GM18951 (cell line): Measurements from ENCODE around the gene ZP3.

Experiments used
- POLR2A ChIP-seq: IDR thresholded peaks from 4 replicates; pipeline ENCODE4 v1.6.1; 2011; ENCODE audit warnings: mild to moderate bottlenecking; ENCODE audit not compliant: insufficient read length, insufficient read depth; ENCODE audit errors: extremely low read depth
- in situ Hi-C: fragments of 300-500 bp; cut with MboI; formaldehyde crosslinking; loops from one replicate; pipeline ENCODE4 v1.12.0; 2022; ENCODE audit warnings: low sequenced_read_pairs, mixed read lengths, inconsistent platforms; ENCODE audit not compliant: unreplicated experiment

Gene ZP3

GRCh38 chr7:76395965-76396726, 28.6 kb upstream of the ZP3 start:
- no peak for TF ChIP-seq POLR2A
- in situ Hi-C loops: no loop called here

- in situ Hi-C loops: no loop called here
- no peak for TF ChIP-seq POLR2A
Measured at GRCh38 chr7:76396864-76397263, 27.9 kb upstream of the ZP3 start.

DNA sequence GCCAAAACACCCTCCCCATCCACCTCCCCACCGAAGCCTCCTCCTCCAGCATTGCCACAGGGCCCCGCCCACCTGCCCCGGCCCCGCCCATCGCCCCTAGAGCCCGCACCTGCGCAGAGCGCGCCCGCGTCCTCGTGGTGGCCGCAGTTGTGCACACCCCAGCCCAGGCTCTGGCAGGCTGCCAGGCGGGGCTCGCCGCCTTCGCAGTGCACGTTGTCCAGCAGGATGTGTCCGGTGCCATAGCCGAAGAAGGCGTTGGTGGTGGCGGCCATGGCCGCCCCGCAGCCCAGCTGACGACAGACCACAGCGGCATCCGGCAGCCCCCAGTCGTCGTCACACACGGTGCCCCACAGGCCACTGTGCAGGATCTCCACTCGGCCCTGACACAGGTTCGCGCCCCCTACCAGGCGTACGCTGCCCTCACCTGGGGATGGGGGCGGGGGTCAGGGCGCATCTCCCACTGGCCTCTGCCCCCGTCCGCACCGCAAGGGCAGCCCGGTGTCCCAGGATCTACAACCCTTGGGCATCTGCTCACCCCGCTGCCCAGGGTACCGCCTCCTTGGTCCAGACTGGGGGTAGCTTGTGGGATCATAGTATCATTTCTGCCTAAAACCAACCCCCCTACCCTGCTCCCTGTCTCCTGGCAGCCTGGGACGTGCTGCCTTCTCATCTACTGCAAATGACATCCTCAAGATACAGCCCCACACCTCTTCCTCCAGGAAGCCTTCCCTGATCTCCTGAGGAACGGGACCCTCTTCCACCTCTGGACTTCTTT, 27.2 kb upstream of the ZP3 start:
- no peak for TF ChIP-seq POLR2A
- in situ Hi-C loops: no loop called here

GRCh38 chr7:76400248-76400647, 24.5 kb upstream of the ZP3 start:
- TF ChIP-seq POLR2A: no peak
- in situ Hi-C loops: loop anchor here (25.0 kb wide), 2 partner anchors 112 to 712 kb away; partner anchors contain the start of genes CCDC146 and UPK3B

GRCh38 chr7:76403097-76403496, 21.7 kb upstream of the ZP3 start:
- in situ Hi-C loops: loop anchor here (25.0 kb wide), 2 partner anchors 109 to 709 kb away; partner anchors contain the start of genes CCDC146 and UPK3B

GRCh38 chr7:76403780-76404494, 20.8 kb upstream of the ZP3 start:
- in situ Hi-C loops: loop anchor here (25.0 kb wide), 2 partner anchors 108 to 708 kb away; partner anchors contain the start of genes CCDC146 and UPK3B
- no peak for TF ChIP-seq POLR2A

DNA sequence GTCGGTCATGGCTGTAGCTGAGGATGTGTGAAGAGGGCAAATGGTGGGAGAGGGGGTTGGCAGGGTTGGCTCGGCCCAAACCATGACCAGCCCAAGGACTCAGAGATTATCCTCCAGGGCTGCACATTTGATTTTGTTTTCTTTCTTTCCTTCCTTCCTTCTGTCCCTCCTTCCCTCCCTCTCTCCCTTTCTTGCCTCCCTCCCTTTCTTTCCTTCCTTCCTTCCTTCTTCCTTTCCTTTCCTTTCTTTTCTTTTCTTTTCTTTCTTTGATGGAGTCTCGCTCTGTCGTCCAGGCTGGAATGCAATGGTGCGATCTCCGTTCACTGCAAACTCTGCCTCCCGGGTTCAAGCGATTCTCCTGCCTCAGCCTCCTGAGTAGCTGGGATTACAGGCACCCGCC, 19.0 kb upstream of the ZP3 start:
- no peak for TF ChIP-seq POLR2A
- in situ Hi-C loops: loop anchor here (25.0 kb wide), 2 partner anchors 107 to 707 kb away; partner anchors contain the start of genes CCDC146 and UPK3B

DNA sequence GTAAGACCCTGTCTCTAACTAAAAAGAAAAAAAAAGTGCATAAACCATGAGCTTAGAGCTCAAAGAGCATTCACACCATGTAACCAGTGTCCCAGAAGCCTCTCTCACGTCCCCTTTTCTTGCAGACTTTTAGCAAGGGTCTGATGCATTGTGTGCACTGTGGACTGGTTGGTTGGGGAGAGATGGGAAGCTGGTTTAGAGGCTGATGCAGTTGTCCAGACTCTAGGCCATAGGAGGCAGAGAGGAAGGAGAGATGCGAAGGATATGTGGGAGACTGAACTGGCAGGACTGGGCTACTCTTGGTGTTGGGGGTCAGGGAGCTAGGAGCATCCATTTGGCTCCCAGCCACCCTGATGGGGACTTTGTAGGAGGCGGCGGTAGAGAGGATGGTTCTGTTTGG, 17.0 kb upstream of the ZP3 start:
- in situ Hi-C loops: loop anchor here (25.0 kb wide), 2 partner anchors 105 to 705 kb away; partner anchors contain the start of genes CCDC146 and UPK3B
- no peak for TF ChIP-seq POLR2A

- in situ Hi-C loops: loop anchor here (25.0 kb wide), 2 partner anchors 104 to 704 kb away; partner anchors contain the start of genes CCDC146 and UPK3B
- no peak for TF ChIP-seq POLR2A
Measured at GRCh38 chr7:76408121-76408560, 16.6 kb upstream of the ZP3 start.

- in situ Hi-C loops: loop anchor here (25.0 kb wide), 2 partner anchors 103 to 703 kb away; partner anchors contain the start of genes CCDC146 and UPK3B
- no peak for TF ChIP-seq POLR2A
Measured at GRCh38 chr7:76409537-76409936, 15.2 kb upstream of the ZP3 start, which contains the start of gene SSC4D. Gene SSC4D, minus strand, starts transcription at chr7:76409697. Its CDS starts 5,258 bp downstream, at chr7:76404439.

DNA sequence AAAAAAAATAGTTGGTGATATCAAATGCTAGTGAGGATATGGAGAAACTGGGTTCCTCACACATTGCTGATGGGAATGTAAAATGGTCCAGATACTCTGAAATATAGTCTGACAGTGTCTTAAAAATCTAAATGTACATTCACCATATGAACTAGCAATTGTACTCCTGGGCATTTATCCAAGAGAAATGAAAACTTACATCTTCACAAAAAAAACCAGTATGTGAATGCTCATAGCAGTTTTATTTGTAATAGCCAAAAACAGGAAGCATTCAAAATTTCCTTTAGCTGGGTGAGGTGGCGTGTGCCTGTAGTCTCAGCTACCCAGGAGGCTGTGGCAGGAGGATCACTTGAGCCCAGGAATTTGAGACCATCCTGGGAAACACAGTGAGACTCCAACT, 13.1 kb upstream of the ZP3 start:
- in situ Hi-C loops: loop anchor here (25.0 kb wide), 2 partner anchors 101 to 701 kb away; partner anchors contain the start of genes CCDC146 and UPK3B
- no peak for TF ChIP-seq POLR2A

DNA sequence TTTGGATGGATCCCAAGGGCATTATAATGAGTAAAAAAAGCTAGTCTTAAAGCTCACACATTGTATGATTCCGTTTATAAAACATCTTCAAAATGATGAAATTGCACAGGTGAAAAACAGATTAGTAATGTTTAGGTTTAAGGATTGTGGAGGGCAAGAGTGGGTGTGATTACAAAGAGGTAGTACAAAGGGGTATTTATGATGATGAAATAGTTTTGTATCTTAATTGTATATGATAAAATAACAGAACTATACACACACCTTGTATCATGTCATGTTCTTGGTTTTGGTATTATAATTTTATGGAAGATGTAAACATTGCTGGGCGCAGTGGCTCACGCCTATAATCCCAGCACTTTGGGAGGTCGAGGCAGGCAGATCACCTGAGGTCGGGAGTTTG, 12.5 kb upstream of the ZP3 start:
- TF ChIP-seq POLR2A: no peak
- in situ Hi-C loops: loop anchor here (25.0 kb wide), 2 partner anchors 100 to 700 kb away; partner anchors contain the start of genes CCDC146 and UPK3B

GRCh38 chr7:76417654-76418310, 7.0 kb upstream of the ZP3 start:
- in situ Hi-C loops: loop anchor here (25.0 kb wide), 2 partner anchors 95 to 695 kb away; partner anchors contain the start of genes CCDC146 and UPK3B

- in situ Hi-C loops: loop anchor here (25.0 kb wide), 2 partner anchors 91 to 691 kb away; partner anchors contain the start of genes CCDC146 and UPK3B
Measured at GRCh38 chr7:76421097-76421496, 3.7 kb upstream of the ZP3 start.
